Activated T-cell treated with anti-CD3 and anti-CD28 coated beads, Interleukin-2, amount 50 U/mL, for 1 hour (primary cell): Measurements from ENCODE around the gene CDK2.
"Not testable (repeated sequence)": the region's sequence is repeated elsewhere in the genome, so short reads cannot be mapped to it uniquely, and the experiment has no call there.

ENCODE experiments used
- DNase-seq: peaks from one replicate; pipeline ENCODE4 v3.0.0-alpha.2; 2020

The CDK2 gene

GRCh38 chr12:55966408-55967281 lies at the start of gene CDK2:
TSS of gene CDK2 (plus strand) at chr12:55966830. CDS start at chr12:55967009, 179 bp downstream.
- DNase-seq, result peak; percentile 90

- not testable (repeated sequence) for DNase-seq
Observed at GRCh38 chr12:55919032-55919431, 47.6 kb upstream of the CDK2 start.

- DNase-seq, result no peak
Observed at GRCh38 chr12:55922126-55922525, 44.5 kb upstream of the CDK2 start.

DNA sequence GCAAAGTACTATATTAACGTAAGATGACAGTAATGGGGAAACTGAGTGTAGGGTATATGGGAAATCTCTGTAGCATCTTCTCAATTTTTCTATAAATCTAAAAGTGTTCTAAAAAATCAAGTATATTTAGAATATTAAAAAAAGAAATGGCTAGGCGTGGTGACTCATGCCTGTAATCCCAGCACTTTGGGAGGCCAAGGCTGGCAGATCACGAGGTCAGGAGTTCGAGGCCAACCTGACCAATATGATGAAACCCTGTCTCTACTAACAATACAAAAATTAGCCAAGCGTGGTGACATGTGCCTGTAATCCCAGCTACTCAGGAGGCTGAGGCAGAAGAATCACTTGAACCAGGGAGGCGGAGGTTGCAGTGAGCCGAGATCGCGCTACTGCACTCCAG lies 43.0 kb upstream of the CDK2 start:
- not testable (repeated sequence) for DNase-seq

GRCh38 chr12:55925371-55925770 lies 41.3 kb upstream of the CDK2 start:
- DNase-seq, result no peak

DNA sequence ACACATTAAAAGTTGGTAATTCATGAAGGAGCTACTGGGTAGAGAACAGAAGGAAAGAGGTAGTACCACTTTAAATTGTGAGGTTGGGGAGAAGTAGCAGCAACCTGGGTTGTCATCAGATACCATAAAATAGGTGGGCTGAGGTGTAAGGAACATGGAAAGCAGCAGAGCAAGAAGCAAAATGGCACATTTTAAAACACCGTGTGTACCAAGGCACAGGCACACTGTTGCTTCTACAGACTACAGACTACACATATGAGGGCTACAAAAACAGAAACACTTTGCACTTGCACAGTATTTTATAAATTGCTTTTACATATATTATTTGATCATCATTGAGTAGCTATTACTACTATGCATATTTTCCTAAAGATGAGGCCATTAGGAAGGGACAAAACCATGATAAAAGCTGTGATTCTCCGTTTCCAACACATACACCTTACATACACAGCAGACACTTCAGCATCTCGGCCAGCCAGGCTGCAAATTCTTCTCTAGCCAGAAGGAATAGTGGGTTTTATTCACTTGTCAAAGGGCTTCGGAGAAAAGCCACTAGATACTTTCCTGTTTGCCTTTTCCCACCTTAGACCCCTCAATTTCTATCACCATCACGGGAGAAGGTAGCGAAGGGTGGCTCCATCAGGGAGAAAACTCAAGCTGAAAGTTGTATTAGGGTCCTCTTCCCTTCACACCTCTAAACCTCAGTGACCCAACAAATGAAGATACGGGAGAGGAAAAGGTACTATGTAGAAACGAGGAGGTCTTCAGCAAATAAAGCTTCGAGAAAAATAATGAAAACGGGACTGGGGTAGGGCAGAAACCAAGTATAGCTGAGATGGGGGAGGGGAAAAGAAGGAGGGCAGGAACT lies 40.5 kb upstream of the CDK2 start:
- DNase-seq, result no peak

DNA sequence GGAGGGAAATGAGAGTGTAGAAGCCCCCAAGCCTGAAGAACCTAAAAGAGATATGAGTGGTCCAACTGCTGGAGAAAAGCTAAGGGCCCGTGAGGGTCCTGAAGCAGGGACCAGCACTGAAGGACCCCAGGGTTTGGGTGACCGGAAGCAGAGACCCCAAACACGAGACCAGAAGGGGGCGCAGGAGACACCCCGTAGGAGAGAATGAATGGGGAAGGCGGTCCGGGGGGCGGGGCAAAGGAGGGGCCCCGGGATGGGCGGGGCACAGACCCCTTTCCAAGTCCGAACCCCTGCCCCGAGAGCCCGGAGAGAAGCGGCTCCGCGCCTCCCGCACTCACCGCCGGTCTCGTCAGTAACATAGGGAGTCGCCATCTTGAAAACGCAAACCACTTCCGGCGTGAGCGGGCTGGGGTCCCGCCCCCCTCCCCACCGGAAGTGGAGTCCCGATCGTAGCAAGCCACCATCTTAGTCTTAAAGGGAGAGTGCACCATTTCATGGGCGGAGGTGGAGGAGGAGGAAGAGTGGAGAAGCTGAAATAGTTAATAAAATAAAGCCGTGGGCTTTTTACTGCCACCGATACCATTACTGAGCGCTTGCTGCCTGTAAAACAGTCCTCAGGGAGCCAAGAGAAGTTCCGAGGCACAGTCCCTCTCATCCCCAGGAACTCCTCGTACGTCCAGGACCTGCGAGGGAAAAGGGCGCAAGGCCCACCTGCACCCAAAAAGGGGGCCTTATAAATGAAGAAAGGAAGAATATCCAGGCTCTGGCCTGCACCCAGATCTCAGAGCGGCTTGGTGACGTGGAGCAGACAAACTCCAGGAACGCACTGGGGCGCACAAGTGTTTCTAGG lies 39.7 kb upstream of the CDK2 start:
- peak; percentile 90 for DNase-seq

- peak; percentile 66 for DNase-seq
Observed at GRCh38 chr12:55927588-55928502, 38.8 kb upstream of the CDK2 start, which contains the start of gene PYM1. TSS of gene PYM1 (minus strand) at chr12:55927894. CDS start at chr12:55927761, 133 bp downstream.

GRCh38 chr12:55929306-55929791 lies 37.3 kb upstream of the CDK2 start:
- peak; percentile 84 for DNase-seq

GRCh38 chr12:55930771-55931316 lies 35.8 kb upstream of the CDK2 start, which contains the start of gene DGKA:
TSS of gene DGKA (plus strand) at chr12:55931162. CDS start at chr12:55936504, 5,342 bp downstream.
- peak; percentile 74 for DNase-seq

GRCh38 chr12:55931317-55931779 lies 35.3 kb upstream of the CDK2 start:
- no peak for DNase-seq

GRCh38 chr12:55931780-55932550 lies 34.7 kb upstream of the CDK2 start:
- peak; percentile 49 for DNase-seq

- DNase-seq, result peak; percentile 45
Observed at GRCh38 chr12:55932551-55932910, 34.1 kb upstream of the CDK2 start.

DNA sequence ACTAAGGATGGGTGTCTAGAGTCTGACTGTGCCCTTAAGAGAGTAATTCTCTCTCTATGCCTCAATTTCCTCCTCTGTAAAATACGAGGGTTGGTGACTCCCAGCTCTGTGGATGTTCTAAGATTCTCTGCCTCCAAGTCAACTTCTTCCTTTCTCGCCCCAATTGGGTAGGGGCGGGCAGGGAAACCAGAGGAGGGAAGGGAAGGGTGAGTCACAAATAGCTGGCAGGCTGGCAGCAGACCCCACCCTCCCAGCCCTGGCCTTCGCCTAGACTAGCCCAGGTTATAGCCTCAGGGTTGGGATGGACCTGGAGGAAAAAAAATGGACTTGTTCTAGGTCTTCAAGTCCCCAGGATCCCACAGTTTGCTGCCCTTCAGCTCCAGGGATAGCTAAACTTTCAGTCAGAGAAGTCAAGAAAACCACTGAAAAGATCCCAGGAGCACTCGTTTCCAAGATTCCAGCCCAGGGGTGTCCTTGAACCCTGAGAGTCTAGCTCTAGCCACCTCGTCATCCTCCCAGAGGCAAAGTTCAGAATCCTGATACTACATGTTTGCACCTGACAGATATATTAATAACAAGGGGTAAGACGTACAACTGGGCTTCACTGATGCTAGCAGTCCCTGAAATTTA lies 33.3 kb upstream of the CDK2 start:
- no peak for DNase-seq

DNA sequence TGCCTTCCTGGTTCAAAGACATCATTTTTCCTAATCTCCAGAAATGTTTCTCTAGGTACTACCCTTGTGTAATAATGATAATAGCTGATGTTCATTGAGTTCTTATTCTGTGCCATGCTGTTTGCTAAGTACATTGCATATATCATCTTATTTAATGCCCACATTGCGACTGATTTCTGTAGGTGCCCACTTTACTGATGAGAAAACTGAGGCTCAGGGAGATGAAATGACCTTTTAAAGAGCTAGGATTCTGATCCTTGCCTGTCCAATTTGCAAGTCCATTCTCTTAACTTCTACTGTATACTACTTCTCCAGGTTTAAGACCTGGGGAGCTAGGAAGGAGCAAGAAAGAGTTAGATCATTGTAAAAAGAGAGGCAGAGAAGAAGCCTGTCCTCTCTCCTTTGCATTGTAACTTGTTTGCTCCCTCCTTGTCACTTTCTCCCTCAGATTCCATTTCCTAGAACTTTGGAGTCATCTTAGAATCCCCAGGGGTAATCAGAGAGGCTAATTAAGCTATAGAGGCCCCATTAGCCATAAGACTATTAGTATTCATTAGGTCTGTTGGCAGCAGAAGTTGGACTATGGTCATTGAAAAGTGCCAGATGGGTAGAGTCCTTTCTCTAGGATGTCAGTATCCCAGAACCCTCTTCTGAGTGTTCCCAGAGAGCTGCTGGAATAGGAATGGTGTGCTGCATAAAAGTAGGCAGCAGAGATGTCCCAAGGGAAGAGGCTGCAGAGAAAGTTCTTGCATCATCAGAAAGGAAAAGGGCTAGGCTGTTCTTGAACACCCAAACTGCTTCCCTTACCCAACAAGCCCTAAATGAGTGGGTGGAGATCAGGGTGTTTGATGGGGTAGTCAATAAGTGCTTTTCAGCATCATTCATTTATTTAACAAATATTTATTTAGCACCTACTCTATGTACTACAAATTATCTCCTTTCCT lies 32.6 kb upstream of the CDK2 start:
- no peak for DNase-seq

GRCh38 chr12:55934773-55935172 lies 31.9 kb upstream of the CDK2 start:
- DNase-seq, result no peak

DNA sequence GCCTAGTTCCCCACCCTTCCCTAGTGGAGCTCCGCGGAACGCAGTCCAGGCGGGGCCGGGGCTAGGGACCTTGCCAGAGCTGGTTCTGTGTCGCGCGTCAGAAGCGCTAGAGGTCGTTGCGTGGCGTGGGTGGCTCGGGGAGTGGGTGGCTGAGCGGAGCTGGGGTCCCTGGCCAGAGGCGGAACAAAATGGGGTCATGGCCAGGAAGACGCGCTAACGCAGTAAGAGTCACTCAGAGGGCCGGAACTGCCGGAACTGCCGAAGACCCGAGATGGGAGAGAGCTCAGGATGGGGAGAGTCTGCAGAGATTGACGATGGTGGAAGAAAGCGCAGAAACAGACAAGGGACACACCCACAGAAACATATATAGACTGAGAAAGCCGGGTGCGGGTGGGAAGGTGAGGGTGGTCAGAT lies 30.9 kb upstream of the CDK2 start:
- DNase-seq, result peak; percentile 52

- no peak for DNase-seq
Observed at GRCh38 chr12:55937981-55938380, 28.6 kb upstream of the CDK2 start.
